Mucosa of descending colon (tissue), 3 donors: ENCODE results near the gene RFX5. TPM values are rescaled to one million over a fixed set of nuclear protein-coding genes. Genes with fewer than 3 reads are reported as not detected.

Experiments
- ATAC-seq: fragments of 200-7000 bp; cut with Tn5 transposase; one replicate; pipeline ENCODE4 v1.9.1; 2020; ENCODE audit warnings: mild to moderate bottlenecking, moderate library complexity
- DNase-seq, 3 donors: peaks; one replicate each; pipeline ENCODE4 v3.0.0-alpha.2; 2020
- H3K36me3 ChIP-seq: fragments of 200-600 bp; one replicate; pipeline ENCODE4 v1.8.0; 2021; ENCODE audit warnings: low read depth, mild to moderate bottlenecking
- H3K4me1 ChIP-seq: fragments of 200-600 bp; one replicate; pipeline ENCODE4 v1.8.0; 2021; ENCODE audit warnings: low read depth, mild to moderate bottlenecking
- H3K4me3 ChIP-seq: fragments of 200-600 bp; one replicate; pipeline ENCODE4 v1.8.0; 2021; ENCODE audit warnings: mild to moderate bottlenecking
- H3K9me3 ChIP-seq: fragments of 200-600 bp; one replicate; pipeline ENCODE4 v1.8.0; 2021; ENCODE audit warnings: mild to moderate bottlenecking
- CTCF ChIP-seq: fragments of 200-600 bp; IDR thresholded peaks from one replicate; pipeline ENCODE4 v1.8.0; 2022; ENCODE audit warnings: antibody characterized with exemption, mild to moderate bottlenecking
- intact Hi-C, 2 donors: fragments of 100-400 bp; cut with DNase I in 1 of 2; cut with micrococcal nuclease in 1 of 2; formaldehyde crosslinking; loops; one replicate each; pipeline versions ENCODE4 v1.11.0 to v1.11.1; 2022; cut with DNase I, micrococcal nuclease
- total RNA-seq, 3 donors: library from RNA; stranded (reverse); fragmentation: NEBNext Ultra II Directional in 2 of 3; extraction: Animal tissue kit (Norgen Biotek cat#: 25700) in 2 of 3; gene quantifications; one replicate each; pipeline versions ENCODE4 v1.2.1 to v1.2.4, GENCODE V29; 2021 to 2023
- donor health status: DM: no; HTN: no; CAD: no; lungs with moderate emphysema.
- donor health status: DM: no; HTN: no; CAD: no.
- donor health status: DM: no; HTN: yes; CAD: no.

The RFX5 gene
- total RNA-seq, 3 donors from 2014 or later, result 20.5 to 45.3 (median 31.8) TPM

GRCh38 chr1:151293093-151293492 lies 54.0 kb downstream of the RFX5 start:
- Histone ChIP-seq H3K4me1 (no peaks in the 10 kb centered on the region), H3K36me3 (peaks cover 3% of the 10 kb centered on the region), H3K4me3 (no peak overlapping the region), H3K9me3 (no peaks in the 10 kb centered on the region)
- TF ChIP-seq CTCF, result no peak
- peak in 1 of 3 donors; percentile 33 for DNase-seq
- ATAC-seq, result peak; percentile 5
- intact Hi-C loops, result no loop called here

- ATAC-seq, result no peak
Measured at GRCh38 chr1:151292207-151293030, 54.6 kb downstream of the RFX5 start.

GRCh38 chr1:151290709-151291303 lies 56.2 kb downstream of the RFX5 start:
- ATAC-seq, result no peak
- Histone ChIP-seq H3K4me1 (no peaks in the 10 kb centered on the region), H3K4me3 (no peak overlapping the region), H3K9me3 (no peaks in the 10 kb centered on the region), H3K36me3 (peaks cover 6% of the 10 kb centered on the region)
- peak in 1 of 3 donors; percentile 45 for DNase-seq
- TF ChIP-seq CTCF, result no peak
- intact Hi-C loops, result no loop called here

More at GRCh38 chr1:151292207-151293030, 54.6 kb downstream of the RFX5 start:
- H3K4me3 ChIP-seq, result no peak overlapping the region
- peak in 1 of 3 donors; percentile 46 for DNase-seq
- no peaks in the 10 kb centered on the region for H3K4me1 ChIP-seq
- TF ChIP-seq CTCF, result no peak
- intact Hi-C loops, result no loop called here
- peaks cover 3% of the 10 kb centered on the region for H3K36me3 ChIP-seq
- no peaks in the 10 kb centered on the region for H3K9me3 ChIP-seq

Other genes with a start within 250 kb of the RFX5 start
- 1 to 10 TPM; 1.9 to 9.3 (median 4.3) TPM for gene SEMA6C, start 200.6 kb downstream of the RFX5 start, total RNA-seq
- 1 to 10 TPM; 1.3 to 2.8 (median 2.5) TPM for gene TNFAIP8L2, start 190.6 kb downstream of the RFX5 start, total RNA-seq
- 10 to 100 TPM in 2 of 3 donors, 1 to 10 TPM in 1; 7.6 to 14.0 (median 10.0) TPM for gene LYSMD1, start 181.3 kb downstream of the RFX5 start, total RNA-seq
- gene SCNM1, start 181.1 kb downstream of the RFX5 start, total RNA-seq, result 10 to 100 TPM; 27.9 to 37.8 (median 28.1) TPM
- gene TMOD4, start 171.3 kb downstream of the RFX5 start, total RNA-seq, result 1 to 10 TPM in 2 of 3 donors, not detected in 1; 1.0 to 2.5 TPM
- gene VPS72, start 157.1 kb downstream of the RFX5 start, total RNA-seq, result 10 to 100 TPM; 32.1 to 56.5 (median 35.3) TPM
- gene PIP5K1A, start 148.7 kb downstream of the RFX5 start, total RNA-seq, result 10 to 100 TPM; 38.4 to 47.5 (median 39.2) TPM
- gene PSMD4, start 92.5 kb downstream of the RFX5 start, total RNA-seq, result 100 to 1,000 TPM in 1 of 3 donors, 10 to 100 TPM in 2; 90.2 to 150 (median 95.1) TPM
- gene ZNF687, start 65.0 kb downstream of the RFX5 start, total RNA-seq, result 10 to 100 TPM; 22.6 to 31.8 (median 29.7) TPM
- 10 to 100 TPM; 57.9 to 77.2 (median 58.9) TPM for gene PI4KB, start 19.8 kb downstream of the RFX5 start, total RNA-seq
- gene SELENBP1, start 25.5 kb upstream of the RFX5 start, total RNA-seq, result 1,000 to 10,000 TPM in 2 of 3 donors, 100 to 1,000 TPM in 1; 914 to 2,582 (median 1,654) TPM
- gene PSMB4, start 52.3 kb upstream of the RFX5 start, total RNA-seq, result 100 to 1,000 TPM; 154 to 213 (median 193) TPM
- 100 to 1,000 TPM in 1 of 3 donors, 10 to 100 TPM in 2; 60.4 to 106 (median 77.7) TPM for gene POGZ, start 112.2 kb upstream of the RFX5 start, total RNA-seq
- gene CGN, start 164.1 kb upstream of the RFX5 start, total RNA-seq, result 100 to 1,000 TPM; 125 to 247 (median 187) TPM
- 10 to 100 TPM; 20.2 to 38.0 (median 27.5) TPM for gene TUFT1, start 193.1 kb upstream of the RFX5 start, total RNA-seq